GM12878 (cell line): ENCODE results near the gene R3HDM2. TPM values are rescaled to one million over a fixed set of nuclear protein-coding genes. Genes with fewer than 3 reads are reported as not detected.
A peak's percentile ranks its signal among the peaks of the same experiment; 100 is the strongest.

ENCODE experiments used
- ATAC-seq: fragments of 200-7000 bp; cut with Tn5 transposase; 3 replicates; pipeline ENCODE4 v1.9.1; 2020; ENCODE audit warnings: mild to moderate bottlenecking, moderate library complexity
- BruUV-seq: library from RNA; stranded (reverse); fragments of 400-500 nt; replicated peaks from 2 replicates; lab custom pipeline; 2021; lab: Mats Ljungman, UMichigan
- CTCF ChIA-PET: fragments of 300-600 bp; sonication (Branson Sonifier 250); formaldehyde crosslinking; extraction: SDS; loops from one replicate; lab custom pipeline; 2021; ENCODE audit warnings: inconsistent platforms; lab: Yijun Ruan, JAX
- POLR2A ChIA-PET: fragments of 350-600 bp; formaldehyde crosslinking; extraction: SDS; loops from one replicate; lab custom pipeline; 2021; ENCODE audit warnings: inconsistent platforms; lab: Charles Lee
- RAD21 ChIA-PET: fragments of 300-600 bp; sonication (Branson Sonifier 250); formaldehyde crosslinking; loops from one replicate; lab custom pipeline; 2023; ENCODE audit warnings: antibody characterized with exemption; ENCODE audit not compliant: unreplicated experiment; lab: Charles Lee
- SMC1A ChIA-PET: fragments of 300-600 bp; sonication (Branson Sonifier 250); formaldehyde crosslinking; loops from one replicate; lab custom pipeline; 2023; ENCODE audit not compliant: unreplicated experiment, uncharacterized antibody; lab: Charles Lee
- DNase-seq: peaks from one replicate; pipeline ENCODE4 v3.0.0-alpha.2; 2011; ENCODE audit warnings: low read depth, low spot score
- FAIRE-seq: peaks from 3 replicates; lab custom pipeline; 2011; peaks lifted over from hg19 to GRCh38; lab: Jason Lieb, UNC
- H2AFZ ChIP-seq: 2 replicates; pipeline ENCODE4 v1.6.0; 2011; ENCODE audit warnings: low read depth, low read length, control low read depth; ENCODE audit not compliant: control insufficient read depth
- H3K27ac ChIP-seq: 2 replicates; pipeline ENCODE4 v1.5.1; 2011; ENCODE audit warnings: control low read depth; ENCODE audit not compliant: control insufficient read depth, insufficient read depth
- H3K27me3 ChIP-seq, 2 experiments: replicated peaks in 1 of 2; 2 replicates each; pipeline versions ENCODE4 v1.6.0 to v1.6.1; 2011; ENCODE audit warnings: low read length in 1 of 2; ENCODE audit not compliant: control insufficient read depth in 2 of 2, insufficient read depth in 2 of 2
- H3K36me3 ChIP-seq, 2 experiments: 2 replicates each; pipeline ENCODE4 v1.5.1; 2011; ENCODE audit warnings: low read length in 1 of 2; ENCODE audit not compliant: control insufficient read depth in 2 of 2, insufficient read depth in 2 of 2
- H3K4me1 ChIP-seq: 2 replicates; pipeline ENCODE4 v1.6.1; 2011; ENCODE audit warnings: mild to moderate bottlenecking, low read length, moderate library complexity, mixed read lengths; ENCODE audit not compliant: control insufficient read depth, insufficient read depth
- H3K4me2 ChIP-seq: 2 replicates; pipeline ENCODE4 v1.6.0; 2011; ENCODE audit warnings: control low read depth; ENCODE audit not compliant: control insufficient read depth, insufficient read depth
- H3K4me3 ChIP-seq: fragments of 200-600 bp; sonication (generic); 2 replicates; pipeline ENCODE4 v1.5.1; 2016
- H3K79me2 ChIP-seq: 2 replicates; pipeline ENCODE4 v1.6.0; 2011; ENCODE audit warnings: low read length; ENCODE audit not compliant: control insufficient read depth, insufficient read depth
- H3K9ac ChIP-seq: 2 replicates; pipeline ENCODE4 v1.8.0; 2011; ENCODE audit warnings: low read length, control low read depth, mixed read lengths; ENCODE audit not compliant: control insufficient read depth, insufficient read depth
- H3K9me3 ChIP-seq: replicated peaks from 3 replicates; pipeline ENCODE4 v1.5.1; 2011; ENCODE audit warnings: mild to moderate bottlenecking, low read length; ENCODE audit not compliant: control insufficient read depth, insufficient read depth
- H4K20me1 ChIP-seq: 2 replicates; pipeline ENCODE4 v1.6.0; 2011; ENCODE audit not compliant: control insufficient read depth, insufficient read depth
- BHLHE40 ChIP-seq, 2 experiments: fragments of 450-650 bp in 1 of 2; IDR thresholded peaks; 2 replicates each; pipeline ENCODE4 v1.6.1; 2011 to 2017; ENCODE audit warnings: low read depth in 2 of 2, borderline replicate concordance in 1 of 2, improper control_type of control experiment in 1 of 2, low read length in 1 of 2, mild to moderate bottlenecking in 1 of 2
- BMI1 ChIP-seq: fragments of 450-650 bp; IDR thresholded peaks from 2 replicates; pipeline ENCODE4 v1.6.1; 2016; ENCODE audit warnings: mild to moderate bottlenecking, moderate library complexity, borderline replicate concordance
- CBFB ChIP-seq: IDR thresholded peaks from 2 replicates; pipeline ENCODE4 v1.6.1; 2016; ENCODE audit warnings: antibody characterized with exemption, low read depth
- E2F8 ChIP-seq: fragments of 450-650 bp; IDR thresholded peaks from 2 replicates; pipeline ENCODE4 v1.6.1; 2018; ENCODE audit warnings: mild to moderate bottlenecking, low read depth, moderate library complexity; ENCODE audit not compliant: partially characterized antibody
- EED ChIP-seq: sonication (generic); IDR thresholded peaks from 2 replicates; pipeline ENCODE4 v1.6.1; 2016; ENCODE audit warnings: antibody characterized with exemption, low read depth
- FOS ChIP-seq: IDR thresholded peaks from 3 replicates; pipeline ENCODE4 v1.6.1; 2011; ENCODE audit warnings: borderline replicate concordance; ENCODE audit not compliant: insufficient read length; ENCODE audit errors: extremely low read depth
- JUNB ChIP-seq: IDR thresholded peaks from 2 replicates; pipeline ENCODE4 v1.6.1; 2016; ENCODE audit warnings: antibody characterized with exemption, mild to moderate bottlenecking
- LARP7 ChIP-seq: fragments of 450-650 bp; IDR thresholded peaks from 2 replicates; pipeline ENCODE4 v1.6.1; 2017; ENCODE audit warnings: mild to moderate bottlenecking
- MLLT1 ChIP-seq: fragments of 450-650 bp; IDR thresholded peaks from 2 replicates; pipeline ENCODE4 v1.6.1; 2016; ENCODE audit warnings: mild to moderate bottlenecking
- MYC ChIP-seq: IDR thresholded peaks from 2 replicates; pipeline ENCODE4 v1.6.1; 2011; ENCODE audit warnings: mild to moderate bottlenecking, low read length, moderate library complexity, inconsistent platforms; ENCODE audit not compliant: insufficient read depth, insufficient replicate concordance, insufficient read length, severe bottlenecking
- NR2F1 ChIP-seq: fragments of 450-650 bp; conservative IDR thresholded peaks from 2 replicates; pipeline ENCODE4 v1.6.1; 2017; ENCODE audit warnings: mild to moderate bottlenecking
- POLR2A ChIP-seq: IDR thresholded peaks from 2 replicates; pipeline ENCODE4 v1.6.1; 2011; ENCODE audit warnings: low read depth, mild to moderate bottlenecking, low read length
- RELB ChIP-seq: fragments of 450-650 bp; IDR thresholded peaks from 2 replicates; pipeline ENCODE4 v1.6.1; 2017; ENCODE audit warnings: low read depth, mild to moderate bottlenecking, moderate library complexity
- TBL1XR1 ChIP-seq: IDR thresholded peaks from 2 replicates; pipeline ENCODE4 v1.6.1; 2012; ENCODE audit warnings: low read depth, low read length, improper control_type of control experiment
- WGBS: methylation state at CpG from one replicate; pipeline ENCODE4 v1.1.6; 2016; ENCODE audit warnings: low lambda C conversion rate; ENCODE audit not compliant: insufficient replicate concordance, insufficient coverage; ENCODE audit errors: missing lambda C conversion rate; 5-methylcytosine and 5-hydroxymethylcytosine counted together
- in situ Hi-C: fragments of 300-500 bp; cut with MboI; formaldehyde crosslinking; loops from 9 replicates; pipeline ENCODE4 v1.14.3; 2018; ENCODE audit warnings: mixed read lengths
- intact Hi-C: fragments of 100-400 bp; cut with micrococcal nuclease; formaldehyde crosslinking; loops from one replicate; pipeline ENCODE4 v1.14.2; 2022; ENCODE audit not compliant: unreplicated experiment
- polyA plus RNA-seq, 11 experiments: library from polyadenylated mRNA; depleted of rRNA in 4 of 11; unstranded in 6 of 11; stranded (reverse) in 5 of 11; fragments of >200 nt; fragmentation: Nextera tagmentation in 4 of 11; fragmentation: Illumina TruSeq in 1 of 11; extraction: Ambion mirVana in 4 of 11; extraction: Trizol in 1 of 11; gene quantifications; 1 replicate in 1 of 11; 2 replicates in 10 of 11; pipeline versions ENCODE4 v1.2.1 to v1.2.3, GENCODE V29; 2011 to 2016; ENCODE audit warnings: inconsistent platforms in 2 of 11, missing spikeins in 2 of 11, low read depth in 1 of 11
- total RNA-seq, 4 experiments: library from RNA; depleted of rRNA in 3 of 4; stranded (reverse); fragments of >200 nt in 3 of 4; fragmentation: Illumina TruSeq in 1 of 4; extraction: Trizol in 1 of 4; gene quantifications; 2 replicates each; pipeline versions ENCODE4 v1.2.1 to v1.2.3, GENCODE V29; 2013 to 2021

Gene R3HDM2
- total and polyA plus RNA-seq, 10 of the 15 experiments (the other 5 are each of a cell fraction or from before 2014, with no cell fraction given) = 4.6 to 26.1 (median 11.2) TPM

- Histone ChIP-seq H3K9me3 (no peaks in the 10 kb centered on the region), H3K27ac (peak within 1 kb of the TSS; percentile 93), H3K4me3 (peak within 1 kb of the TSS; percentile 79), H3K4me1 (peaks cover 31% of the 10 kb centered on the region), H3K9ac (peak within 1 kb of the TSS; percentile 97), H3K4me2 (peak within 1 kb of the TSS; percentile 99), H2AFZ (peak within 1 kb of the TSS; percentile 91), H3K79me2 (peaks cover 22% of the 10 kb centered on the region), H3K36me3 (peaks cover 23 to 28% of the 10 kb centered on the region in 2 experiments), H3K27me3 (peaks cover 2 to 4% of the 10 kb centered on the region in 2 experiments; a peak in 3 of 4 replicates), H4K20me1 (no peaks in the 10 kb centered on the region)
- in situ Hi-C loops (no loop called here), intact Hi-C loops (no loop called here)
- ChIA-PET RAD21 (interaction anchor here (0.8 to 3.1 kb wide), 18 partner anchors 9 to 593 kb away, joined by 3 to 36 read pairs (median 4); partner anchors contain the start of genes INHBE, NEMP1, NXPH4 and STAT6), POLR2A (interaction anchor here (0.6 to 2.6 kb wide), 13 partner anchors 8 to 505 kb away, joined by 3 to 15 read pairs (median 4); partner anchors contain the start of genes DDIT3, GLI1, INHBE and NACA), CTCF (interaction anchor here (0.7 to 7.8 kb wide), 19 partner anchors 8 to 302 kb away, joined by 3 to 202 read pairs (median 4); partner anchors contain the start of genes INHBE and STAT6), SMC1A (interaction anchor here (0.9 to 2.5 kb wide), 12 partner anchors 10 to 317 kb away, joined by 3 to 36 read pairs (median 8); partner anchors contain the start of genes DCTN2 and STAT6)
- DNase-seq = peak; percentile 93
- FAIRE-seq = peak; percentile 91
- under 1% methylated on average over 42 of the region's 42 CpGs for WGBS
- no TSS peak for BruUV-seq
- peak; percentile 79 for ATAC-seq
- TF ChIP-seq E2F8 = no peak
- no peak for TF ChIP-seq NR2F1
- peak; percentile 66; the same call in 1 of the 2 replicates for TF ChIP-seq LARP7
- TF ChIP-seq POLR2A = peak; percentile 82
- peak; percentile 64 to 71; a peak in 3 of 4 replicates for TF ChIP-seq BHLHE40 (IDR thresholded peaks at IDR 0.05; ENCODE audit: borderline replicate concordance in 1 of 2, low read depth in 2 of 2, low read length in 1 of 2)
- TF ChIP-seq EED = 0 out of 2 replicates have a peak, but pooled peaks have one; percentile 29
- no peak for TF ChIP-seq BMI1
- no peak for TF ChIP-seq JUNB
- TF ChIP-seq FOS = no peak
- TF ChIP-seq MLLT1 = peak; percentile 60; the same call in 1 of the 2 replicates
- TF ChIP-seq TBL1XR1 = no peak
- TF ChIP-seq MYC = peak; percentile 7
- no peak for TF ChIP-seq CBFB
- TF ChIP-seq RELB = 0 out of 2 replicates have a peak, but pooled peaks have one; percentile 20
Observed at GRCh38 chr12:57229634-57230380, 201.0 kb downstream of the R3HDM2 start, which contains the start of gene SHMT2. SHMT2 (plus strand) TSS chr12:57229711; CDS start chr12:57229779, 68 bp downstream.
